ENCODE results near the gene RPS2.
A peak's percentile ranks its signal among the peaks of the same experiment; 100 is the strongest.
"Not testable (repeated sequence)": the region's sequence is repeated elsewhere in the genome, so short reads cannot be mapped to it uniquely, and the experiment has no call there.

RPS2 gene

DNA sequence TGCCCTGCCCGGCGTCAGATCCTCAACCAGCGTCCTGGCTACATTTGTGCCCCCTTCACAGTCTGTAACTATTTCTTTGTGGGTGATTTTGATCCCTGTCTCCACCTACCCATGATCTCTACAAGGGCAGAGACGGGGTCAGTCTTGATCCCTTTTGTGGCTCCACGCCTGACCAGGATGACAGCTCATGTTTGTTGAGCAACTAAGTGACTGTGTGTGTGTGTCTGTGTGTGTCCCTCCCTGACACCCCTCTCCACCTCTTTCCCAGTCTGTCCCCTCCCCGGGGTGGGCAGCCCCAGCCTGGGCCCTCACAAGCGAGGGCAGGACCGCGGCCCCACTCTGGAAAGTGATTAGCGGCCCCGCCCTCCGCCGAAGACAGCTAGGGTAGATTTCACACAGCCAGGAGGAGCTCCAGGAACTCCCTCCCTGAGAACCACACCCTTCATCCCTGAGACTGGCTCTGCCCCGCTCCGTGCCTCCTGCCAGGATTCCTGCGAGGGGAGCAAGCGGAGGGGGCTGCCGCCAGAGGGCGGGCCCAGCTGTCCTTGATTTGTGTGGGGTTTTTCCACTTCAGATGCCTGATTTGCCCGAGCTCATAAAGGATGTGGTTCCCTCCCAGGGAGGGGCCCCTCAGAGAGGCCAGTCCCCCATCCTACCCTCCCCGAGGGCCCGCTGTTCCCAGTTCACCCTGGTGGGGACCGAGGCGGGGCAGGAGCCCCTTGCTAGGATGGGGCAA is 41.2 kb downstream of the RPS2 start:
- H3K27ac ChIP-seq, result no peak overlapping the region
- TF ChIP-seq, protein P1, sequence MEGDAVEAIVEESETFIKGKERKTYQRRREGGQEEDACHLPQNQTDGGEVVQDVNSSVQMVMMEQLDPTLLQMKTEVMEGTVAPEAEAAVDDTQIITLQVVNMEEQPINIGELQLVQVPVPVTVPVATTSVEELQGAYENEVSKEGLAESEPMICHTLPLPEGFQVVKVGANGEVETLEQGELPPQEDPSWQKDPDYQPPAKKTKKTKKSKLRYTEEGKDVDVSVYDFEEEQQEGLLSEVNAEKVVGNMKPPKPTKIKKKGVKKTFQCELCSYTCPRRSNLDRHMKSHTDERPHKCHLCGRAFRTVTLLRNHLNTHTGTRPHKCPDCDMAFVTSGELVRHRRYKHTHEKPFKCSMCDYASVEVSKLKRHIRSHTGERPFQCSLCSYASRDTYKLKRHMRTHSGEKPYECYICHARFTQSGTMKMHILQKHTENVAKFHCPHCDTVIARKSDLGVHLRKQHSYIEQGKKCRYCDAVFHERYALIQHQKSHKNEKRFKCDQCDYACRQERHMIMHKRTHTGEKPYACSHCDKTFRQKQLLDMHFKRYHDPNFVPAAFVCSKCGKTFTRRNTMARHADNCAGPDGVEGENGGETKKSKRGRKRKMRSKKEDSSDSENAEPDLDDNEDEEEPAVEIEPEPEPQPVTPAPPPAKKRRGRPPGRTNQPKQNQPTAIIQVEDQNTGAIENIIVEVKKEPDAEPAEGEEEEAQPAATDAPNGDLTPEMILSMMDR (IDR thresholded peaks at IDR 0.05), result peak; percentile 39
- TF ChIP-seq ZFX (IDR thresholded peaks at IDR 0.05; ENCODE audit: borderline replicate concordance), result no peak

DNA sequence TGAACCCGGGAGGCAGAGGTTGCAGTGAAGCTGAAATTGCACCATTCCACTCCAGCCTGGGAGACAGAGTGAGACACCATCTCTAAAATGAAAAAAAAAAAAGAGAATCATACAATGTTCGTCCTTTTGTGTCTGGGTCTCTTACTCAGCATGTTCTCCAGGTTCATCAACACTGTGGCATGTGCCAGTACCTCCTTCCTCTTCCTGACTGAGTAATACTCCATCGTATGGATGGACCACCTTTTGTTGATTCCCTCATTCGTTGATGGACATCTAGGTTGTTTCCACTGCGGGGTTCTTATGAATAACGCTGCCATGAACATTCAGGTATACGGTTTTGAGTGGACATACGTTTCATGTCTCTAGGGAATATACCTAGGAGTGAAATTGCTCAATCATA is 42.3 kb downstream of the RPS2 start:
- no peak for TF ChIP-seq ZFX (IDR thresholded peaks at IDR 0.05; ENCODE audit: borderline replicate concordance)
- TF ChIP-seq, protein P1 (IDR thresholded peaks at IDR 0.05), result no peak
- H3K27ac ChIP-seq, result no peak overlapping the region

DNA sequence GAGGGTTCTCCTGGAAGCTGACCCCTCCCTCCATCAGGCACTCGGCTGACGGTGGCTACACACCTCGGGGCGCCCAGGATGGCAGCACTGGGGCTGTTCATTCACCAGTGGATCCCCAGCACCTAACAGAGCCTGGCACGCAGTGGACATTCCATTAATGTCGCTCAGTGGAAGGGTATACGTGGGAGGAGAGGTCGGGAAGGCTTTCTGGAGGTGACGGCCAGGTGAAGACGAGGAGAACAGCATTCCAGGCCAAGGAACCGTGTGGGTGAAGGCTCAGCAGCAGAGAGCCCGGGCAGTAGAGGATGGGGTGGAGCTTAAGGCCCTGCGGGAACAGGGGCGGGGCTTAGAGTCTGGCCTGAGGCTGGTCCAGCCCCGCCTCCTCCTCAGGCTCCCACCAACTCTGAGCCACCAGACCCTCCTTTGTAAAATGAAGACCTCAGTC is 43.9 kb downstream of the RPS2 start:
- H3K27ac ChIP-seq, result no peak overlapping the region
- TF ChIP-seq, protein P1 (IDR thresholded peaks at IDR 0.05), result no peak
- TF ChIP-seq ZFX (IDR thresholded peaks at IDR 0.05; ENCODE audit: borderline replicate concordance), result no peak

DNA sequence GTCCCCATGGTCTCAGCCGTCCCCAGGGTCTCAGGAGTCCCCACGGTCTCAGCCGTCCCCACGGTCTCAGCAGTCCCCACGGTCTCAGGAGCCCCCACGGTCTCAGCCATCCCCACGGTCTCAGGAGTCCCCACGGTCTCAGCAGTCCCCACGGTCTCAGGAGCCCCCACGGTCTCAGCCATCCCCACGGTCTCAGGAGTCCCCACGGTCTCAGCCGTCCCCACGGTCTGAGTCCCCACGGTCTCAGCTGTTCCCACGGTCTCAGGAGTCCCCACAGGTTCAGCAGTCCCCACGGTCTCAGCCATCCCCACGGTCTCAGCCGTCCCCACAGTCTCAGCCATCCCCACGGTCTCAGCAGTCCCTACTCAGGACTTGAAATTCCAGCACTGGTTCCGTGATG is 44.5 kb downstream of the RPS2 start:
- H3K27ac ChIP-seq, result not testable (repeated sequence)

DNA sequence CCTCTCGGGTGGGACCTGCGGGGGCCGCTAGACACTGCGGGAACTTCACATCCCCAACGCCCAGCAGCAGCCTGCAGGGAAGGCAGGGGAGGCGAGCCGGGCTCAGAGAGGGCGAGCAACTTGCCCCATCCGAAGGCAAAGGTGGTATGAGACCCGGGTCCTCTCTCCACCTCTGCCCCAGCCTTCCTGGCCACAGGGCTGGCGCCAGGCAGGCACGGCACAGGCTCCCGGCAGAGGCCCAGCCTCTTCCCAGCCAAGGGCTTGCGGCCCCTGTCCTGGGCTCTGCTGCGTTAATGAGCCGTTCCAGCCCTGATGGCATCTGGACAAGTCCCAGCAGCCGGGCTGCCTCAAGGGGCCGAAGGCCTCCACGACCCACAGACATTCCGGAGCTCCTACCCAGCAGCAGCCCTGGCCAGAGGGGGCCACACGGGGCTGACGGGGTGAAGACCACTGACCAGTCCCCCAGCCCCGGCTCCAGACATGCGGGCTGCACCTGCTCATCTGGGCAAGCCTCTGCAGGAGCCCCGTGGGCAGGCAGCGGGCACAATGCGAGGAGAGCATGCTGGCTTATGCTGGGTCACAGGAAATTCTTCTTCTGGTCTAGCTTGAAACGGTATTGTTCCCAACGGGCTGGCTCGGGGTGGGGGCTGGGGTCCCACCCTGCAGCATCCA is 45.2 kb downstream of the RPS2 start:
- no peak overlapping the region for H3K27ac ChIP-seq
- no peak for TF ChIP-seq ZFX (IDR thresholded peaks at IDR 0.05; ENCODE audit: borderline replicate concordance)
- TF ChIP-seq, protein P1 (IDR thresholded peaks at IDR 0.05), result no peak

DNA sequence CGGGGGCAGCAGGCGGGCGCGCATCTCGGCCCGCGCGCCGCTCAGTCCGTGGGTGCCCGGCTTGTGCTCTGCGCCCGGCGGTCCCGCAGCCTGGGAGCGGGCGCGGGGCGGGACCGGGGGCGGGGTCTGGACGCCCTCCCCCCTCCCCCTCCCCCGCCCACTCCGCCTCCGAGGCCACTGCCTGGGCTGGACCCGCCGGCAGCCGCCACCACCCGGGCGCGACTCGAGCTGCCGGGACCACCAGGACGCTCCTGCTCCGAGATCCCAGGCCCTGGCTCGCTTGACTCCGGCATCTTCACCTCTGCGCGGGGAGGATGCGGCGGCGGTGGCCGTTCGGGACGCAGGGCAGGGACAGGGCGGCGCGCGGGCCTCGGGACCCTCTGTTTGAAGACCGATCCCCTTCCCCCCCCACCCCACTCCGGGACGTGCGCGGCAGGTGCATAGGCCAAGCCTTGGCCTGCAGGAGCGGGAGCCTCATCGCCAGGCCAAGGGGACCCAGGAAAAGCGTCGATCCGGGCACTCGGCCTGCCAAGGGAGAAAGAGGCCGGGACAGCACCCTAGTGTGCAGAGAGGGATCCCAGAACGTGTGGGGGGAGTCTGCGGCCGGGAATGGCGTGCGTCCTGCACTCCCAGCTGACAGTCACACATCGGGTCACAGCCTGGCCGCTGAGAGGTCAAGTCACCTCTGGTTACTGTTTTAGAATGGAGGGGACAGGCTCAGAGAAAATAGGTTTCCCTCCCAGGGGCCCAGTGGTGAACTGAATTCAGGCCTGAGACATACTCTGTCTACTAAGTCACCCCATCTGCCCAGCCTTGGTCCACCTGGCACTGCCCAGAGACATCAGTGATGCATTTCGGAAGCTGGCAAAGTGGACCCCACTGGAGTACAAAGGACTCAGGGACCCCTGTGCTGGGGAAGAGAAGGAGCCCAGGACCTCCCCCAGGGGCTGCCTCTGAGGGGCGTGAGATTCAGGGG is 46.0 kb downstream of the RPS2 start, which contains the start of gene HS3ST6:
Gene HS3ST6, minus strand, starts transcription at position 65 of the 976 bp plus-strand sequence. CDS start 92 bp downstream, outside the sequence.
- no peak within 1 kb of the TSS for H3K27ac ChIP-seq
- TF ChIP-seq, protein P1 (IDR thresholded peaks at IDR 0.05), result no peak
- no peak for TF ChIP-seq ZFX (IDR thresholded peaks at IDR 0.05; ENCODE audit: borderline replicate concordance)

DNA sequence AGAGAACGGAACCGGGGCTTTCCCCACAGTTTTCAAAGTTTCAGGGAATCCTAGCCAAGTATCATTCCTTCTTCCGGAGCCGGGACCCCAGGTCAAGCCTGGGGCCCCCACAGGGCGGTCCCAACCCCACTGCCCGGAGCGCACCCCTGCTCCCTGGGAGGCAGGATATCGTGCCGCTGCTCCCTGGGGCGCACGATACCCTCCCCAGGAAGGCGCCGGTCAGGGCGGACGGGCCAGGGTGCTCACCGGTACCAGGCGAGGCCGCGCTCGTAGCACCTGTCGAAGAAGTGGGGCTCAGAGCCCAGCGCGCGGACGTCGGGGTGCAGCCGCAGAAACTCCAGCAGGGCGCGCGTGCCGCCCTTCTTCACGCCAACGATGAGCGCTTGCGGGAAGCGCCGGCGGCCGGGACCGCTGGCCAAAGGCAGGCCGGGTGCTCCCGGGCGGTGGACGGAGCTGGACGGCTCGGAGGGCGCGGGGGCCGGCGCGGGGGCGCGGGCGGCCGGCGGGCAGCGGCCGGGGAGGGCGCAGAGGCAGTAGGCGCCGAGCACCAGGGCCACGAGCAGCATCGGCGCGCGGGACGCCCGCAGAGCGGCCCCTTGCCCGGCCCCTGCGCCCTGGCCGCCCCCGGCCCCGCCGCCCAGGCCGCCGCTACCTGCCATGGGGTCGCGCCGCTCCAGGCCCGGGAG is 46.8 kb downstream of the RPS2 start:
- TF ChIP-seq ZFX (IDR thresholded peaks at IDR 0.05; ENCODE audit: borderline replicate concordance), result no peak
- TF ChIP-seq, protein P1 (IDR thresholded peaks at IDR 0.05), result no peak
- H3K27ac ChIP-seq, result no peak overlapping the region
